Gastrocnemius medialis (tissue), 4 donors: Measurements from ENCODE around the gene OTOG. TPM values are rescaled to one million over a fixed set of nuclear protein-coding genes. Genes with fewer than 3 reads are reported as not detected.

Experiments
- ATAC-seq, 2 donors: fragments of 150-250 bp; one replicate each; pipeline ENCODE4 v1.9.1; 2016
- DNase-seq, 2 donors: peaks; one replicate each; pipeline ENCODE4 v3.0.0-alpha.2; 2019
- H3K27ac ChIP-seq, 4 donors: fragments of 200-600 bp; sonication (generic); 1 replicate in 1 of 4; 2 replicates in 3 of 4; pipeline ENCODE4 v1.5.1; 2016 to 2018; ENCODE audit warnings: mild to moderate bottlenecking in 2 of 4, moderate library complexity in 1 of 4
- H3K27me3 ChIP-seq, 3 donors: fragments of 200-600 bp; sonication (generic) in 2 of 3; 1 replicate in 1 of 3; 2 replicates in 2 of 3; pipeline versions ENCODE4 v1.5.1 to v1.6.0; 2016 to 2019; ENCODE audit warnings: mild to moderate bottlenecking in 1 of 3, moderate library complexity in 1 of 3
- H3K36me3 ChIP-seq, 2 donors: fragments of 200-600 bp; sonication (generic) in 1 of 2; one replicate each; pipeline ENCODE4 v1.5.1; 2017 to 2018
- H3K4me1 ChIP-seq, 2 donors: fragments of 200-600 bp; sonication (generic) in 1 of 2; one replicate each; pipeline ENCODE4 v1.5.1; 2016 to 2017; ENCODE audit warnings: mild to moderate bottlenecking in 2 of 2
- H3K4me3 ChIP-seq, 4 donors: fragments of 200-600 bp; sonication (generic) in 3 of 4; 1 replicate in 1 of 4; 2 replicates in 3 of 4; pipeline ENCODE4 v1.5.1; 2016 to 2019; ENCODE audit warnings: mild to moderate bottlenecking in 2 of 4
- H3K9me3 ChIP-seq, 3 donors: fragments of 200-600 bp; sonication (generic) in 2 of 3; 1 replicate in 1 of 3; 2 replicates in 2 of 3; pipeline ENCODE4 v1.5.1; 2016 to 2019
- POLR2A ChIP-seq, 2 donors: fragments of 450-650 bp; IDR thresholded peaks; one replicate each; pipeline ENCODE4 v1.6.1; 2017; ENCODE audit warnings: antibody characterized with exemption in 2 of 2, mild to moderate bottlenecking in 2 of 2, moderate library complexity in 2 of 2
- in situ Hi-C, 4 donors: fragments of 200-750 bp; cut with MboI; loops; one replicate each; pipeline versions ENCODE4 v1.15.0 to v1.8.0; 2017; ENCODE audit warnings: low sequenced_read_pairs in 4 of 4
- intact Hi-C: fragments of 100-400 bp; cut with DNase I; formaldehyde crosslinking; loops from one replicate; pipeline ENCODE4 v1.15.1; 2023; ENCODE audit warnings: low total_unique reads
- total RNA-seq, 4 donors: library from RNA; depleted of rRNA; stranded (reverse); fragments of >200 nt; gene quantifications; one replicate each; pipeline versions ENCODE4 v1.1.0 to v1.2.3, GENCODE V29; 2016
- TF ChIP-seq, protein P1 (sequence below), 5 experiments: fragments of 450-650 bp in 3 of 5; fragments of 200-600 bp in 2 of 5; sonication (generic) in 2 of 5; IDR thresholded peaks in 4 of 5; conservative IDR thresholded peaks in 1 of 5; 1 replicate in 4 of 5; 2 replicates in 1 of 5; pipeline ENCODE4 v1.5.1; 2016 to 2019; ENCODE audit warnings: antibody characterized with exemption in 5 of 5, mild to moderate bottlenecking in 3 of 5, moderate library complexity in 3 of 5

Gene OTOG
- total RNA-seq, 4 donors from 2014 or later = not detected

GRCh38 chr11:17518366-17518765 lies 28.7 kb upstream of the OTOG start:
- Histone ChIP-seq H3K9me3 (no peaks in the 10 kb centered on the region), H3K27me3 (no peaks in the 10 kb centered on the region), H3K4me1 (no peaks in the 10 kb centered on the region), H3K27ac (no peak overlapping the region), H3K4me3 (no peak overlapping the region), H3K36me3 (no peaks in the 10 kb centered on the region)
- DNase-seq (no peak), ATAC-seq (no peak)
- in situ Hi-C loops = loop anchor here in 2 of 4 donors (25.0 kb wide), 1 partner anchor 281 kb away; no protein-coding TSS in a partner anchor
- TF ChIP-seq, protein P1, sequence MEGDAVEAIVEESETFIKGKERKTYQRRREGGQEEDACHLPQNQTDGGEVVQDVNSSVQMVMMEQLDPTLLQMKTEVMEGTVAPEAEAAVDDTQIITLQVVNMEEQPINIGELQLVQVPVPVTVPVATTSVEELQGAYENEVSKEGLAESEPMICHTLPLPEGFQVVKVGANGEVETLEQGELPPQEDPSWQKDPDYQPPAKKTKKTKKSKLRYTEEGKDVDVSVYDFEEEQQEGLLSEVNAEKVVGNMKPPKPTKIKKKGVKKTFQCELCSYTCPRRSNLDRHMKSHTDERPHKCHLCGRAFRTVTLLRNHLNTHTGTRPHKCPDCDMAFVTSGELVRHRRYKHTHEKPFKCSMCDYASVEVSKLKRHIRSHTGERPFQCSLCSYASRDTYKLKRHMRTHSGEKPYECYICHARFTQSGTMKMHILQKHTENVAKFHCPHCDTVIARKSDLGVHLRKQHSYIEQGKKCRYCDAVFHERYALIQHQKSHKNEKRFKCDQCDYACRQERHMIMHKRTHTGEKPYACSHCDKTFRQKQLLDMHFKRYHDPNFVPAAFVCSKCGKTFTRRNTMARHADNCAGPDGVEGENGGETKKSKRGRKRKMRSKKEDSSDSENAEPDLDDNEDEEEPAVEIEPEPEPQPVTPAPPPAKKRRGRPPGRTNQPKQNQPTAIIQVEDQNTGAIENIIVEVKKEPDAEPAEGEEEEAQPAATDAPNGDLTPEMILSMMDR (IDR thresholded peaks at IDR 0.05 in 4 of 5, conservative IDR thresholded peaks at IDR 0.05 in 1 of 5) = no peak
- no peak for TF ChIP-seq POLR2A (IDR thresholded peaks at IDR 0.05)
- intact Hi-C loops = no loop called here

GRCh38 chr11:17519061-17519885 lies 27.8 kb upstream of the OTOG start:
- no peak overlapping the region for H3K4me3 ChIP-seq
- intact Hi-C loops = no loop called here
- TF ChIP-seq POLR2A (IDR thresholded peaks at IDR 0.05) = no peak
- TF ChIP-seq, protein P1 (IDR thresholded peaks at IDR 0.05 in 4 of 5, conservative IDR thresholded peaks at IDR 0.05 in 1 of 5) = no peak
- DNase-seq (no peak), ATAC-seq (no peak)
- no peaks in the 10 kb centered on the region for H3K9me3 ChIP-seq
- no peaks in the 10 kb centered on the region for H3K36me3 ChIP-seq
- H3K27ac ChIP-seq = no peak overlapping the region
- H3K4me1 ChIP-seq = no peaks in the 10 kb centered on the region
- in situ Hi-C loops = loop anchor here in 2 of 4 donors (25.0 kb wide), 1 partner anchor 282 kb away; no protein-coding TSS in a partner anchor
- no peaks in the 10 kb centered on the region for H3K27me3 ChIP-seq

- Histone ChIP-seq H3K4me1 (no peaks in the 10 kb centered on the region), H3K9me3 (no peaks in the 10 kb centered on the region), H3K27ac (no peak overlapping the region), H3K27me3 (no peaks in the 10 kb centered on the region), H3K36me3 (no peaks in the 10 kb centered on the region), H3K4me3 (no peak overlapping the region)
- DNase-seq (no peak), ATAC-seq (no peak)
- in situ Hi-C loops = loop anchor here in 3 of 4 donors (10.0 to 25.0 kb wide), 2 partner anchors 284 to 287 kb away; no protein-coding TSS in a partner anchor
- intact Hi-C loops = no loop called here
- no peak for TF ChIP-seq POLR2A (IDR thresholded peaks at IDR 0.05)
- TF ChIP-seq, protein P1 (IDR thresholded peaks at IDR 0.05 in 4 of 5, conservative IDR thresholded peaks at IDR 0.05 in 1 of 5) = no peak
Observed at GRCh38 chr11:17521106-17521900, 25.8 kb upstream of the OTOG start.

DNA sequence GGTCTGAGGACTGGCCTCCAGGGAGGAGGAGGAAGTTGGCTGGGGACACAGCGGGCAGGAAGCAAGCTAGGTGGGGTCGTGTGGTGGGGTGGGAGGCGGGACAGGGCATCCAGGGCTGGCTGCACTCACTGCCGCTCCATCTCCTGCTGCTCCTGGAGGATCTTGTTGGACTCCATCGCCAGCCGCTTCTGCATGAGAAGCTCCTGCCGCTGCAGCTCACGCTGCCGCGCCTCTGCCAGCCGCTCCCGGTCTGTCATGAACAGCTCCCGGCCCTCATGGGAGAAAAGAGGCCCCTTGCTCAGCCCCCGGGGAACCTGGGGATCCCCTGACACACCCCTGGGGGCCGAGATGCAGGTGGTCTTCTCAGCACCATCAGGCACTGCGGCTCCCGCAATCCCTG lies 24.4 kb upstream of the OTOG start:
- Histone ChIP-seq H3K27me3 (no peaks in the 10 kb centered on the region), H3K9me3 (no peaks in the 10 kb centered on the region), H3K4me1 (no peaks in the 10 kb centered on the region), H3K27ac (no peak overlapping the region), H3K36me3 (no peaks in the 10 kb centered on the region), H3K4me3 (no peak overlapping the region)
- TF ChIP-seq, protein P1 (IDR thresholded peaks at IDR 0.05 in 4 of 5, conservative IDR thresholded peaks at IDR 0.05 in 1 of 5) = no peak
- no peak for TF ChIP-seq POLR2A (IDR thresholded peaks at IDR 0.05)
- in situ Hi-C loops = loop anchor here in 3 of 4 donors (10.0 to 25.0 kb wide), 2 partner anchors 285 to 288 kb away; no protein-coding TSS in a partner anchor
- intact Hi-C loops = no loop called here
- ATAC-seq = no peak
- no peak for DNase-seq
